Activated CD4-positive, alpha-beta T cell treated with anti-CD3 and anti-CD28 coated beads, Interleukin-2, amount 10 ng/mL, durations not matched to agents 7 days and 5 days (primary cell): ENCODE measurements around the gene ASPG. TPM values are rescaled to one million over a fixed set of nuclear protein-coding genes. Genes with fewer than 3 reads are reported as not detected.

Experiments
- CTCF ChIA-PET: fragments of 350-600 bp; sonication (Branson Sonifier 250); formaldehyde crosslinking; loops from one replicate; lab custom pipeline; 2021; ENCODE audit warnings: antibody characterized with exemption; lab: Charles Lee
- POLR2A ChIA-PET: fragments of 350-600 bp; sonication (Branson Sonifier 250); formaldehyde crosslinking; loops from one replicate; lab custom pipeline; 2021; ENCODE audit warnings: antibody characterized with exemption; lab: Charles Lee
- DNase-seq: peaks from one replicate; pipeline ENCODE4 v3.0.0-alpha.2; 2020
- H3K27ac Mint-ChIP-seq: one replicate; pipeline ENCODE4 v1.8.0; 2021; ENCODE audit warnings: mild to moderate bottlenecking, moderate library complexity, mixed read lengths
- H3K27me3 Mint-ChIP-seq: one replicate; pipeline ENCODE4 v1.8.0; 2021; ENCODE audit warnings: mixed read lengths
- H3K36me3 Mint-ChIP-seq: one replicate; pipeline ENCODE4 v1.8.0; 2021; ENCODE audit warnings: low read depth, mixed read lengths
- H3K4me1 Mint-ChIP-seq: one replicate; pipeline ENCODE4 v1.8.0; 2021; ENCODE audit warnings: mixed read lengths
- H3K4me3 Mint-ChIP-seq: one replicate; pipeline ENCODE4 v1.8.0; 2021; ENCODE audit warnings: mild to moderate bottlenecking, moderate library complexity, mixed read lengths
- H3K9me3 Mint-ChIP-seq: one replicate; pipeline ENCODE4 v1.8.0; 2021; ENCODE audit warnings: mixed read lengths
- total RNA-seq, 2 experiments: library from RNA; stranded (reverse); gene quantifications; one replicate each; pipeline ENCODE4 v1.2.3, GENCODE V29; 2021

Gene ASPG
- total RNA-seq, 2 experiments from 2014 or later: not detected

DNA sequence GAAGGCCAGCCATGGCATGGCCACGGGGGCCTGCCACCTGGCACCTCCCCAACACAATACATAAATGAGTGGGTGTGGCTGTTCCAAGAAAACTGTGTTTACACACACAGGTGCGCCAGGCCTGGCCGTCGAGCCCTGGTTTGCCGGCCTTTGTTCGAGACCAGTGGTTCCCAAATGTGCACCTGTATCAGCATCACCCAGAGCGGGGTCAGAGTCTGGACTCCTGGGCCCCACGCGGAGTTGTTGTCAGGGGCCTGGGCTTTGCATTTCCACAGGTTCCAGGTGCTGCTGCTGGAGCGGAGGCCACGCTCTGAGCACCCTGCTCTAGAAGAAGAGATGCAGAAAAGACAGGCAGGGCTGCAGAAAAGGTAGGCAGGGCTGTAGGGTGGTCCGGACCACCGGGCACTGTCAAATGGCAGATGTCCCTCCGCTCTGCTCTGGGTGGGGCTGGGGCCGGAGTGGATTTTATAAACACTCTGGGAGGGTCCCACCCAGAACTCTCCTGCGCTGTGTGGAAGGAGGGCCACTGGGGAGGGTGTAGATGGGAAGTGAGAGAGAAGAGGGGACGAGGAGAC lies 4.2 kb upstream of the ASPG start:
- H3K27ac Mint-ChIP-seq: no peak overlapping the region
- DNase-seq: no peak
- ChIA-PET POLR2A (no interaction called here), CTCF (no interaction called here)
- H3K4me1 Mint-ChIP-seq: peaks cover 13% of the 10 kb centered on the region
- H3K36me3 Mint-ChIP-seq: no peaks in the 10 kb centered on the region
- no peak overlapping the region for H3K4me3 Mint-ChIP-seq
- peaks cover 7% of the 10 kb centered on the region for H3K27me3 Mint-ChIP-seq
- H3K9me3 Mint-ChIP-seq: no peaks in the 10 kb centered on the region

GRCh38 chr14:104081951-104082464 lies 3.5 kb upstream of the ASPG start:
- H3K27me3 Mint-ChIP-seq: peaks cover 7% of the 10 kb centered on the region
- ChIA-PET POLR2A (no interaction called here), CTCF (no interaction called here)
- no peak for DNase-seq
- no peaks in the 10 kb centered on the region for H3K36me3 Mint-ChIP-seq
- peaks cover 7% of the 10 kb centered on the region for H3K4me1 Mint-ChIP-seq
- H3K4me3 Mint-ChIP-seq: no peak overlapping the region
- H3K27ac Mint-ChIP-seq: no peak overlapping the region
- no peaks in the 10 kb centered on the region for H3K9me3 Mint-ChIP-seq

GRCh38 chr14:104082807-104083206 lies 2.7 kb upstream of the ASPG start:
- ChIA-PET POLR2A (no interaction called here), CTCF (no interaction called here)
- Mint-ChIP-seq H3K9me3 (no peaks in the 10 kb centered on the region), H3K27me3 (peaks cover 7% of the 10 kb centered on the region), H3K4me3 (no peak overlapping the region), H3K4me1 (peaks cover 5% of the 10 kb centered on the region), H3K27ac (no peak overlapping the region), H3K36me3 (no peaks in the 10 kb centered on the region)
- no peak for DNase-seq

DNA sequence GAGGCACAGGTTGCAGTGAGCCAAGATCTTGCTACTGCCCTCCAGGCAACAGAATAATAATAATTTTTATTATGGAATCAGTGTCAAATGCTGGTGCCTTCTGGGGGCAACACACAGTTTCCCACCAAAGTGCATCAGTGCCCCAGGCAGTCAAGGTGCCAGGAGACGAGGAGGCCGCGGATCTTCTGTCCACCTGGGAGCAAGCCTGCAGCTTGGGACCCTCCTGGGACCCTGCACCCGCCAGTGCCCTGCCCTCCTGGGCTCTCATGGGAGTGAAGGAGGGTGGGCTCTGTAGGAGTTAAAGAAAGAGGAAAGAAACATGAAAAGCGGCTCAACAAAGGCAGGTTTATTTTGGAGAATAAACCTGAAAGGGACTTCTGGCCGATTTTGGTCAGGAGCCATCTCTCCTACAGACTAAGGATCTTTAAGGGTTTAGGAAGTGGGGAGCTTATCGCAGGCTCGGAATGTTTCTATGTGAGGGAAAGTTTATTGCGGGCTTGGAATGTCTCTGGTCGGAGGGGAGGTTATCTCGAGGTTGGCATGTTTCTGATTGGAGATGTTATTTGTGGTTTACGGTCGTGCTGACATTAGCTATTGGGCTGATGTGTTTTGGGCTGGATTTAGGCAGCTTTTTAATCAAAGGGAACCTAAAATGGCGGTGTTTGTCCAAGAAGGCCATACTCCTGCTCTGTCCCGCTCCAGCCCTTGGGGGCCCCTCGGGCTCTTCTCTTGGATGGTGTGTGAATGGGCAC lies 1.1 kb upstream of the ASPG start:
- CTCF ChIA-PET: no interaction called here
- H3K4me3 Mint-ChIP-seq: no peak overlapping the region

GRCh38 chr14:104085889-104086201 lies 345 bp downstream of the ASPG start:
- ChIA-PET POLR2A (no interaction called here), CTCF (no interaction called here)
- no peaks in the 10 kb centered on the region for H3K9me3 Mint-ChIP-seq
- H3K36me3 Mint-ChIP-seq: no peaks in the 10 kb centered on the region
- DNase-seq: no peak
- no peak overlapping the region for H3K27ac Mint-ChIP-seq
- H3K4me1 Mint-ChIP-seq: no peaks in the 10 kb centered on the region
- H3K4me3 Mint-ChIP-seq: no peak overlapping the region
- peaks cover 7% of the 10 kb centered on the region for H3K27me3 Mint-ChIP-seq

More for the DNA sequence above, 1.1 kb upstream of the ASPG start:
- H3K27ac Mint-ChIP-seq: no peak overlapping the region
- DNase-seq: no peak
- peaks cover 7% of the 10 kb centered on the region for H3K27me3 Mint-ChIP-seq
- no peaks in the 10 kb centered on the region for H3K4me1 Mint-ChIP-seq
- POLR2A ChIA-PET: no interaction called here
- no peaks in the 10 kb centered on the region for H3K36me3 Mint-ChIP-seq
- no peaks in the 10 kb centered on the region for H3K9me3 Mint-ChIP-seq

DNA sequence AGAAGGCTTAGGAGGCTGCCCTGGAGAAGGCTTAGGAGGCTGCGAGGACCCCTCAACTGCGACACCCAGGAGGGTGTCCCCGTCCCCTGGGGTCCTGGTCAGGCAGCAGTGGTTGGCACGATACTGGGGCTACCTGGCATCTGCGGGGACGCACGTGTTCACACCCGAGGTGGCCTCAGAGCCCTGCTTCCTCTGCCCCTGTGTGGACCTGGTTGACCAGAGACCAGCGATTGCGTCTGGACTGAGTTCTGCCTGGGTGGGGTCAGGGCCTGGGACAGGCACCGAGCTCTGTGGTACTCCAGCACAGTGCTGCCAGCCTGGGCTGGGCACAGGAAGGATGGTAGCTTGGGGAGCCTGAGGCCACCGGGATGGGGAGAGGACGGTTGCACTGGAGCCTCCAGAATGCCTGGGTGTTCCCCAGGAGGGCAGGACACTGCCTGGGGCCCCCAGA lies 735 bp downstream of the ASPG start:
- Mint-ChIP-seq H3K36me3 (no peaks in the 10 kb centered on the region), H3K27me3 (peaks cover 7% of the 10 kb centered on the region), H3K9me3 (no peaks in the 10 kb centered on the region), H3K27ac (no peak overlapping the region), H3K4me1 (no peaks in the 10 kb centered on the region), H3K4me3 (no peak overlapping the region)
- ChIA-PET POLR2A (no interaction called here), CTCF (no interaction called here)
- DNase-seq: no peak

DNA sequence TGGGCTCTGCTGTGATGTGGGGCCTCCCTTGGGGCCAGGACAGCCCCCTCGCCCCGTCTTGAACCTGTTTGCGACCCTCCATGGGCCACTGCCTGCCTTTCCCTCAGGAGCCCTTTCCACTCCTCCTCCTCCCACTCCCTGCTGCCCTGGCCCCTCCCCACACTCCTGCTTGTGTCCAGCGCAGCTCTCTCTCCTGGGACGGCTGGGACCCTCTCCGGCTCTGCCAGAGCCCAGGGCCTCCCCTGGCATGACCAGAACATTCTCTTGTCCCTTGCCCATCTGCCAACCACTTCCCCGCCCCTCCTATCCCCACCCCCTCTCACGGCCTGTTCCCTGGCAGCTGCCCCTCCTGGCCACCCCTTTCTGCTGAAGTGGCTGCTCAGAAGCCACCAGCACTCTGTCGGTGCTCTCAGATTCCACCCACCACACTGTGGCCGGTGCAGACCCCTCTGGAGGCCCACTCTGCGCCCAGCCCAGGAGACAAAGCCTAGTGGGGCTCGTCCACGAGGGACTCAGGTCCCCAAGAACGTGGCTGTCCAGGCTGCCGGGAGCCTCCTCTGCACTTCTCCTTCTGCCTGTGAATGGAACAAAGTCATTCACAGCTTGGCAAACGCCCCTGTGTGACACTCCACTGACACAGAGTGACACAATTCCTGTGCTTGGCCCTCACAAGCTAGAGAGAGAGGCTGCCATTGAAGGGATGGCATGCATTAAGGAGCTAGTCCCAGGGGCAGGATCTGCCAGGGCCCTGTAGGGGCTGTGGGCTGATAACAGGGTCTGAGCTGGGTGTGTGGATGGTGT lies 1.4 kb downstream of the ASPG start:
- ChIA-PET POLR2A (no interaction called here), CTCF (interaction anchor here (3.9 kb wide), 1 partner anchor 9 kb away, joined by 11 read pairs; no protein-coding TSS in a partner anchor)
- peaks cover 7% of the 10 kb centered on the region for H3K27me3 Mint-ChIP-seq
- no peak overlapping the region for H3K27ac Mint-ChIP-seq
- no peaks in the 10 kb centered on the region for H3K4me1 Mint-ChIP-seq
- no peaks in the 10 kb centered on the region for H3K9me3 Mint-ChIP-seq
- no peaks in the 10 kb centered on the region for H3K36me3 Mint-ChIP-seq
- H3K4me3 Mint-ChIP-seq: no peak overlapping the region
- DNase-seq: no peak

DNA sequence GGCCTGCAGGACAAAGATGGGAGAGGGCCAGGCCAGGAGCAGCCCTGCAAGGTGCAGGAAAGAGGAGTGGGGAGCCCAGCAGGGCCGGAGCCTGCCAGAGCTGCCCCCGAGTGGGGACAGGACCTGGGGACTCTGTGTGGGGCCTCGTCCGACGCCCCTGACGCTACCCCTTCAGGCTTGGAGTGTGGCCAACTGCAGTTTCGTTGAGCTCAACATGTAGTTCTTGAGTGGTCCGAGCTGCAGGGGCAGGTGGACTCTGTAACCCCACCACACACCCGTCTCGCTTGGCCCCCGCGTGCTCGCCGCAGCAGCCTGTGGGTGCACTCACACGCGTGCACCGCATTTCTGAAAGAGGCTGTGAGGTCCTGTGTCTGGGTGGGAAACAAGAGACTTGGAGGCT lies 2.0 kb downstream of the ASPG start:
- CTCF ChIA-PET: interaction anchor here (3.9 kb wide), 1 partner anchor 9 kb away, joined by 11 read pairs; no protein-coding TSS in a partner anchor
- POLR2A ChIA-PET: no interaction called here

GRCh38 chr14:104087981-104088850 lies 2.7 kb downstream of the ASPG start:
- Mint-ChIP-seq H3K27ac (no peak overlapping the region), H3K27me3 (peaks cover 7% of the 10 kb centered on the region), H3K9me3 (no peaks in the 10 kb centered on the region), H3K36me3 (no peaks in the 10 kb centered on the region), H3K4me3 (no peak overlapping the region), H3K4me1 (no peaks in the 10 kb centered on the region)
- DNase-seq: no peak
- CTCF ChIA-PET: interaction anchor here (3.9 kb wide), 1 partner anchor 10 kb away, joined by 11 read pairs; no protein-coding TSS in a partner anchor
- POLR2A ChIA-PET: no interaction called here

More for the DNA sequence above, 2.0 kb downstream of the ASPG start:
- DNase-seq: no peak
- H3K4me1 Mint-ChIP-seq: no peaks in the 10 kb centered on the region
- no peak overlapping the region for H3K27ac Mint-ChIP-seq
- H3K9me3 Mint-ChIP-seq: no peaks in the 10 kb centered on the region
- peaks cover 7% of the 10 kb centered on the region for H3K27me3 Mint-ChIP-seq
- no peaks in the 10 kb centered on the region for H3K36me3 Mint-ChIP-seq
- no peak overlapping the region for H3K4me3 Mint-ChIP-seq

GRCh38 chr14:104090071-104090748 lies 4.7 kb downstream of the ASPG start:
- H3K9me3 Mint-ChIP-seq: no peaks in the 10 kb centered on the region
- H3K4me1 Mint-ChIP-seq: peaks cover 3% of the 10 kb centered on the region
- ChIA-PET POLR2A (no interaction called here), CTCF (interaction anchor here (3.9 kb wide), 1 partner anchor 12 kb away, joined by 11 read pairs; no protein-coding TSS in a partner anchor)
- H3K36me3 Mint-ChIP-seq: no peaks in the 10 kb centered on the region
- DNase-seq: no peak
- H3K27ac Mint-ChIP-seq: no peak overlapping the region
- no peak overlapping the region for H3K4me3 Mint-ChIP-seq
- H3K27me3 Mint-ChIP-seq: peaks cover 2% of the 10 kb centered on the region

DNA sequence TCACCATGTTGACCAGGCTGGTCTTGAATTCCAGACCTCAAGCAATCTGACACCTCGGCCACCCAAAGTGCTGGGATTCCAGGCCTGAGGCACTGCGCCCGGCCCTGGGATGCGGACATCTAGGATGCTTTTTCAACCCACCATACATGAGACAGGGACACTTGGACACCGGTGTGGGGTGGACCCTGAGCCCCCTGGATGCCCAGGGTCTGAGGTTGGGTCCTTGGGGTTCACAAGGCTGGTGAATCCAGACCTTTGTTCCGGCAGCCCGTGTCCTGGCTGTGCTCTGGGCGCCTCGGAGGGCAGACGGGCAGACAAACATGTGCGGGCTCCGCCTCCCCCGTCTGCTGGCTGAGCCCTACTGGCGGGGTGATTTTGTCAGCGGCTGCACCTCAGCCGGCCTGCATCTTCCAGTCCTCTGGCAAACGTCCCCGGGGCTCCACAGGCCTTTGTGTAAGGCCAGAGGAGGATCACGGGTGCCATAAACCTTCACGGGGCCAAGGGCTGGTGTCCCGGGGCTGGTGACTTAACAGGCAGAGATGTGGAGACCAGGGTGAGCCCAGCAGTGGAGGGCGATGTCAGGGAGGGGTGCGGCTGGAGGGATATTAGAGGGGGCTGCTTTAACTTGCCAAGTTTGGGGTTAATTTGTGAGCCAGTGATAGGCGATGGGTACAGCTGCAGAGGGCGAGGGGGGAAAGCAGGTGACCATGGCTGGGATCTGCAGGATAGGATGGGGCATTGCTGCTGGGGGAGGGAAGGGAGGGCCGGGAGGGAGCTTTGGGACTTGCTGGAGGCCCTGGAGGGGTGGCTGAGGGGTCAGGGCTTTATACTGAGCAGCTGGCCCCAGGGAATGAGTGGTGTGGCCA lies 5.8 kb downstream of the ASPG start:
- Mint-ChIP-seq H3K4me3 (no peak overlapping the region), H3K27ac (no peak overlapping the region), H3K36me3 (no peaks in the 10 kb centered on the region), H3K27me3 (peaks cover 2% of the 10 kb centered on the region), H3K9me3 (no peaks in the 10 kb centered on the region), H3K4me1 (peaks cover 3% of the 10 kb centered on the region)
- ChIA-PET POLR2A (no interaction called here), CTCF (no interaction called here)
- DNase-seq: no peak
